Activated naive CD8-positive, alpha-beta T cell treated with anti-CD3 and anti-CD28 coated beads for 36 hours (primary cell): ENCODE data around the gene NSUN5. TPM values are rescaled to one million over a fixed set of nuclear protein-coding genes. Genes with fewer than 3 reads are reported as not detected.
"Not testable (repeated sequence)": the region's sequence is repeated elsewhere in the genome, so short reads cannot be mapped to it uniquely, and the experiment has no call there.

Source experiments
- DNase-seq: peaks from one replicate; pipeline ENCODE4 v3.0.0; 2021
- H3K27ac Mint-ChIP-seq: one replicate; pipeline ENCODE4 v1.8.0; 2022; ENCODE audit warnings: mild to moderate bottlenecking, moderate library complexity, mixed read lengths
- H3K27me3 Mint-ChIP-seq: one replicate; pipeline ENCODE4 v1.8.0; 2022; ENCODE audit warnings: mild to moderate bottlenecking, mixed read lengths
- H3K36me3 Mint-ChIP-seq: one replicate; pipeline ENCODE4 v1.8.0; 2021; ENCODE audit warnings: mild to moderate bottlenecking, mixed read lengths
- H3K4me1 Mint-ChIP-seq: one replicate; pipeline ENCODE4 v1.8.0; 2021; ENCODE audit warnings: mixed read lengths
- H3K4me3 Mint-ChIP-seq: one replicate; pipeline ENCODE4 v1.8.0; 2022; ENCODE audit warnings: mild to moderate bottlenecking, moderate library complexity, mixed read lengths
- H3K9me3 Mint-ChIP-seq: one replicate; pipeline ENCODE4 v1.8.0; 2022; ENCODE audit warnings: mixed read lengths
- total RNA-seq, 2 experiments: library from RNA; stranded (reverse); gene quantifications; one replicate each; pipeline ENCODE4 v1.2.3, GENCODE V29; 2021

Gene NSUN5
- total RNA-seq, 2 experiments from 2014 or later: 67.0 to 67.5 TPM

DNA sequence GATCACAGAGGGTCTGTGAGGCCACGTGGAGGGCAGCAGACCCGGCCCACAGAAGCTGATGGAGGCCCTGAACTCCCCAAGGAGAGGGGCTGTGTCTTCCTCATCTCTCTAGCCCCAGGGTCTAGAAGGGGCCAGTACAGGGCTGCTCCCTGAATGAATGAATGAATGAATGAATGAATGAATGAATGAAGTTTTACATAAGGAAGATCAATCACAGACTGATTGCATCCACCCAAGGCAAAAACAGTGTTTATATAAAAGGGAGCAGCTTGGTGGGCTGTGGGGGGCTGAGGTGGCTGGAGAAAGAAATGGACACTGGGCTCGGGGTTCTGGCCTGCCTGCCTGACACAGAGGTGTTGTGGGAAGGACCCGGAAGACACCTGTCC is 4.9 kb upstream of the NSUN5 start:
- peaks cover 1% of the 10 kb centered on the region for H3K9me3 Mint-ChIP-seq
- no peaks in the 10 kb centered on the region for H3K27me3 Mint-ChIP-seq

DNA sequence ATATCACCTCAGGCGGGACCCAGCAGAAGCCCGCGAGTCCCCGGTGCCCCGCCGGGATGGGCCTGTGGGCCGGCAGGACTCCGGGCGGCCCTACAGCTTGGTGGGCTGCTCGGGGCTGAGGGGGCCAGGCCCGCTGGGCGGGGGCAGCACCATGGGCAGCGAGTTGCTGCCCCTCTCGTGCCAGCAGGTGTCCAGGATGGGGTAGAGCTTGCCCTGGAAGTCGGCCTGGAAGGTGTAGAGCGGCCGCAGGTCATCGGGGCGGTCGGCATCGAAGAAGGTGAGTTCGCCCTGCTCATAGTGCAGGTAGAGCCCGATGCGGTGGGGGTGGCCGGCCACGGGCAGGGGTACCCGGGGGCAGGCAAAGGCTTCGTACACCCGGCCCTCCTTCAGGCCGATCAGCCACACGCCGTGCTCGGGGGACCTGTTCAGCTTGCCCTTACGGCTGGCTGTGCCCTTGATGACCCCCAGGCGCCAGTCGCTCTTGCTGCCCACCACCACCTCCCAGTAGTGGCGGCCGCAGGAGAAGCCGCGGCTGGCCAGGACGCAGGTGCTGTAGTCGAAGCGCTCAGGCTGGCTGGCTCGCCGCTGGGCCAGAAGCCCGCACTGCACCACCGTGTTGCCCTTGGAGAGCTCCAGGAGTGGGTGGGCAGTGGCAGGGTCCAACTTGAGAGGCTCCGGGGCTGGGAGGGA is 4.3 kb upstream of the NSUN5 start:
- H3K27ac Mint-ChIP-seq: no peak overlapping the region
- peaks cover 7% of the 10 kb centered on the region for H3K36me3 Mint-ChIP-seq
- peaks cover 5% of the 10 kb centered on the region for H3K4me1 Mint-ChIP-seq
- no peak for DNase-seq
- H3K9me3 Mint-ChIP-seq: peaks cover 1% of the 10 kb centered on the region
- H3K4me3 Mint-ChIP-seq: no peak overlapping the region
- H3K27me3 Mint-ChIP-seq: no peaks in the 10 kb centered on the region

More for the DNA sequence above, 4.9 kb upstream of the NSUN5 start:
- H3K27ac Mint-ChIP-seq: no peak overlapping the region
- H3K4me1 Mint-ChIP-seq: peaks cover 5% of the 10 kb centered on the region
- H3K36me3 Mint-ChIP-seq: peaks cover 3% of the 10 kb centered on the region
- H3K4me3 Mint-ChIP-seq: no peak overlapping the region
- DNase-seq: no peak

DNA sequence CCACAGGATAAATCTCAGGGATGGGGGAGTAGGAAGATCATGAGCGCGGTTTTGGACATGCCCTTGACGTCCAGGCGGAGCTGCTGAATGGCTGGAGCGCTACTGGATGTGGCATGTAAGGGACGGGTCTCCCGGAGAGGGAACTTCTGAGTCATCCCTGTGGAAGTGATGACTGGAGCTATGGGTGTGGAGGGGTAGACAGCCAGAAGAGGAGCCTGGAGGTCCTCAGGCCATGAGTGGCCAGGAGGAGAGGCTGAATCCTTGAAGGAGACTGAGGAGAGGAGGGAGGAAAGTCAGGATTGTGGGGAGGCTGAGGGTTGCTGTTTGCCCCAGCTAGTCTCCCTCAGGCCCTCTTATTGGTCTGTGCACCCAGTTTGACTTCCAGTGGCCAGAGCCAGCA is 2.8 kb upstream of the NSUN5 start:
- H3K27me3 Mint-ChIP-seq, DNase-seq, H3K9me3 Mint-ChIP-seq, H3K4me3 Mint-ChIP-seq, H3K27ac Mint-ChIP-seq: not testable (repeated sequence)
- Mint-ChIP-seq H3K36me3 (peaks cover 20% of the 10 kb centered on the region), H3K4me1 (peaks cover 17% of the 10 kb centered on the region)

DNA sequence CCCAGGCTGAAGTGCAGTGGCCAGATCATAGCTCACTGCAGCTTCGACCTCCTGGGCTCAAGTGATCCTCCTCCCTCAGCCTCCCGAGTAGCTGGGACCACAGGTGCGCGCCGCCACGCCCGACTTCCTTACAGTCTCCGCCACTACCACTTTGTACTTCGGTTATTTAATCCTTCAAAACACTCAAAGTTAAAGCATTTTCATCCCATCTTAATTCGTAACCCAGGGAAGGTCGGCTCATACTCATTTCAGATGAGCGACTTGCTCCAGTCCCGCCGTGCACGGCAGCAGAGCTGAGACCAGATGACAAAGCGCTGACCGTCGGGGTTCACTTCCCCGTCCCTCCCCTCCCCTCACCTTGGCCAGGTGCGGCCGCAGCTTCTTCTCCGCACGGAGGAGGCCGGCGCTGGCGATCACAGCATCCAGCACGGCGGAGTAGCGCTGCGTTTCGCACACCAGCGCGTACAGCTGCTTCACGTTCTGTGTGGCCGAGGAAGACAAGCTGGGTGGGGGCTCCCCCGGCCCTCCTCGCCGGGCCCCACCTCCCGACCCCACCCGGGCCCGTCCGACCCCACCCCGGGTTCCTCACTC is 457 bp downstream of the NSUN5 start:
- H3K9me3 Mint-ChIP-seq: peaks cover 1% of the 10 kb centered on the region
- H3K27me3 Mint-ChIP-seq: no peaks in the 10 kb centered on the region
- peaks cover 26% of the 10 kb centered on the region for H3K36me3 Mint-ChIP-seq
- peak overlapping the region; percentile 99 for H3K4me3 Mint-ChIP-seq
- peaks cover 17% of the 10 kb centered on the region for H3K4me1 Mint-ChIP-seq
- no peak for DNase-seq
- H3K27ac Mint-ChIP-seq: peak overlapping the region; percentile 97

DNA sequence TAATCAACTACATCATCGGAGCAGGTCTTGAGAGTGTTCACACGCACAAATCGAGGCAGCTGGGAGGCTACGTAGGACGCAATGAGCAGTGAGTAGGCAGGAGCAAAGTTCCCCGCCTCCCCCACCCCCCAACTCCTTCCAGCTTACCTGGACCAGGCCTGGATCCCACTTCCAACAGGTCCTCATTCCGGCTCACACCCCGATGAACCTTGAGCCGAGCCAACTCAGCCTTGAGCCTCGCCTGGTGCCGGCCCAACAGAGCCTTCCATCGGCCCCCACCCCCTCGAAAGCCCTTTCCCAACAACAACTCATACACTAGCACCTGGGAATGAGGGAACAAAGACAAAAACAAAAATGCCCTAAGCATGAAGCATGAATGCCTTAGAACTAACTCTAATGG is 1.2 kb downstream of the NSUN5 start:
- no peak for DNase-seq
- Mint-ChIP-seq H3K4me1 (peaks cover 17% of the 10 kb centered on the region), H3K27me3 (no peaks in the 10 kb centered on the region), H3K4me3 (peak overlapping the region; percentile 99), H3K9me3 (peaks cover 1% of the 10 kb centered on the region), H3K27ac (peak overlapping the region; percentile 86), H3K36me3 (peaks cover 26% of the 10 kb centered on the region)

DNA sequence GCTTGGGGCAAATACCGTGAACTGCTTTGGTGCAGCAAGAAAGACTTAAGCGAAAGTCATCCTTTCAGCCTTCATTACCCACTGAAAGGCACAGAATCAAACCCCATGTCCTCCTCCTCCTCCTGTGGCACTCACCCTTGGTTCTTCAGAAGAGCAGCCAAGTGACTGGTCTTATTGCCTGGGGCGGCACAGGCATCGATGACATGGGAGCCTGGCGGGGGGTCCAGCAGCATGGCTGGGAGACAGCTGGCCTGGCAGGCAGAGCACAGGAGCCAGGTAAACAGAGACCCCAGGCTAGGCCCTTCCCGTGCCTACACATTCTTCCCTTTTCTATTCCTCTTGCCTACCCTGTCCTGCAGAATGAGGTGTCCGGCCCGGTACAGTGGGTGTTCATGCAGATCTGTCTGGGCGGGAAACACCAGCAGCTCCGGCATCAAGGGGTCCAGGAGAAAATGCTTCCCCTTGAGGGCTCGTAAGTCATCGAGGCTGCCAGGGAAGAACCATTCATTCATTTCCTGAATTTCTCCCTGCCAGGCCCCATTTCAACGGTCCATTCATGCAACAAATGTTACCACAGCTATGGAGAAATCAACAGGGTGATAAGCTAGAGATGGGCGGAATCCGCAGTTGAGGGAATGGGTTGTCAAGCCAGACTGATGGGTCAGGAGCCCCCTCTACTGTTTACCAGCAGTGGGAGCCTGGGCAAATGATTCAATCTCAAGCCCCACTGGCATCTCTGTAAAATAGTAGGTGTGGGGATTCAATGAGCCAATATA is 3.8 kb downstream of the NSUN5 start:
- not testable (repeated sequence) for DNase-seq, H3K27me3 Mint-ChIP-seq, H3K27ac Mint-ChIP-seq, H3K9me3 Mint-ChIP-seq, H3K4me3 Mint-ChIP-seq
- peaks cover 17% of the 10 kb centered on the region for H3K4me1 Mint-ChIP-seq
- H3K36me3 Mint-ChIP-seq: peaks cover 26% of the 10 kb centered on the region

DNA sequence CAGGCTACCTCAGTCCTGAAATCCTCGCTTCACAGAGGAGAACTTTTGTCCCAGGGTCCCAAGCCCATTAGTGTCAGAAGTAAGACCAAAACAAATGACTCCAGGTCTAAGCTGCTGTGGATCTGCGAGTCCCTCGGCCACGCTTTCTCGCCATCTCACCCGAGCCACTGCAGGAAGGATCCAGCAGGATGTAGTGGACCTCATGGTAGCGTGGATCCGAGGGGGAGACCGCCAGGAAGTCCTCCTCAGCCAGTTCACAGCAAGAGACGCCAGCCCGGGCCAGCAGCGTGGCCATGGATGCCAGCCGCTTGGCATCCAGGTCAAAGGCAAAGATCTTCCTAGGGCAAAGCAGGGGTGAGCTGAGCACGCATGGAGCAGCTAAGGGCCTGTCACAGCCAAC is 4.6 kb downstream of the NSUN5 start:
- H3K9me3 Mint-ChIP-seq: peaks cover 1% of the 10 kb centered on the region
- H3K4me3 Mint-ChIP-seq: no peak overlapping the region
- H3K36me3 Mint-ChIP-seq: peaks cover 25% of the 10 kb centered on the region
- H3K4me1 Mint-ChIP-seq: peaks cover 13% of the 10 kb centered on the region
- H3K27ac Mint-ChIP-seq: no peak overlapping the region
- no peak for DNase-seq
- no peaks in the 10 kb centered on the region for H3K27me3 Mint-ChIP-seq

DNA sequence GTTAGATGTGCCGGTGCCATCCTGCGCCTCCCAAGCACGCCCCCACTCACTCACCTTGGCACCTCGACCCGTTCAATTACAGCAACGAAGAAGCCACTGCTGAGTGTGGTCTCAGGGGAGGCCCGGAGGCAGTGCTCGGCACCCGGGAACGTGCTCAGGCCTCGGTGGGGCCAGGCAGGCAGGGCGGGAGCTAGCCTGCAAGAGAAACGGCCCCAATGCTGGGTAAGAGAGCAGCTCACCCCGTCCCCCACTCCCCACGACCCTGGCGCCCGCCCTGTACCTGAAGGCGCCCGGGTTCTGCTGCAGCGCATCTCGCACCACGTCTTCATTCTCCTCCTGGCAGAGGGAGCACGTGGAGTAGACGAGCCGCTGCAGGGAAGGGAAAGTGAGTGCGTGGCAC is 5.1 kb downstream of the NSUN5 start:
- no peak for DNase-seq

DNA sequence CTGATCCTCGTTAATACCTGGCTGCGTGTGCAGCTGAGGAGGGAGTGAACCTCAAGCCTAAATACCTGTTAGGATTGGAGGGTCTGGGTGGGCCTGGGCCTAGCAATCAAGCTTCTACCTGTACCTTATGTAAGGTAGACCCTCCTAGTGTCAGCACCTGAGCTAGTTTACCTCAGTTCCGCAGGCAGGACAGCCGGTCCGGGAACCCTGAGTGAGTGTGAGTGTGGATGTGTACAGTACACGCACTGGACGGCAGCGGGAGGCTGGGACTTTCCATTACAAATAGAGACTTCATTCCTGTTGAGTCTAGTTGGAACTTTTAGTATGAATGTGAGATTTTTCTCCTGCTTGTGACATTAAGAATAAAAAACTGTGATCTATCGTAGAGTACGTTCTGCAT is 5.8 kb downstream of the NSUN5 start:
- H3K4me3 Mint-ChIP-seq, H3K27me3 Mint-ChIP-seq, H3K27ac Mint-ChIP-seq: not testable (repeated sequence)

More for the DNA sequence above, 5.1 kb downstream of the NSUN5 start:
- Mint-ChIP-seq H3K36me3 (peaks cover 24% of the 10 kb centered on the region), H3K27ac (no peak overlapping the region), H3K9me3 (no peaks in the 10 kb centered on the region), H3K27me3 (no peaks in the 10 kb centered on the region), H3K4me1 (peaks cover 12% of the 10 kb centered on the region), H3K4me3 (no peak overlapping the region)

DNA sequence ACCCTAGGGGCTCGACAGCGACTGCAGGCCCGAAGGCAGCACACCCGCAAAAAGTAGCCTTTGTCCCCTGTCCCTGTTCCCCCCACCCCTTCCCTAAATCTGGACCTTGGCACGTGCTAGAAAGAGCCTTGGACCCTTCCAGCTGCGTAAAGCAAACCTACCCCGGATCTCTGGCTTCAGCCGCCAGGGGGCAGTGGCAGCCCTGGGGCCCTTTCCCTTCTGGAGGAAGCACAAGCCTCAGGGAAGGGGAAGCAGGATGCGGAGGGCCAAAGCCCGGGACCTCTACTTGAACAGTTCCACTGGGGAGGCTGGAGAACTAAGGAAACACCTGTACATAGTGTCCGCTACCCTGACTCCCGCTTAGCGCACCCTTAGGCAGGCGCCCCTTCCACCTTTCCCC is 7.5 kb downstream of the NSUN5 start:
- H3K4me3 Mint-ChIP-seq, H3K9me3 Mint-ChIP-seq, H3K27ac Mint-ChIP-seq, H3K4me1 Mint-ChIP-seq, H3K36me3 Mint-ChIP-seq, DNase-seq, H3K27me3 Mint-ChIP-seq: not testable (repeated sequence)

More for the DNA sequence above, 5.8 kb downstream of the NSUN5 start:
- Mint-ChIP-seq H3K4me1 (peaks cover 11% of the 10 kb centered on the region), H3K36me3 (peaks cover 18% of the 10 kb centered on the region)
- not testable (repeated sequence) for H3K9me3 Mint-ChIP-seq, DNase-seq

DNA sequence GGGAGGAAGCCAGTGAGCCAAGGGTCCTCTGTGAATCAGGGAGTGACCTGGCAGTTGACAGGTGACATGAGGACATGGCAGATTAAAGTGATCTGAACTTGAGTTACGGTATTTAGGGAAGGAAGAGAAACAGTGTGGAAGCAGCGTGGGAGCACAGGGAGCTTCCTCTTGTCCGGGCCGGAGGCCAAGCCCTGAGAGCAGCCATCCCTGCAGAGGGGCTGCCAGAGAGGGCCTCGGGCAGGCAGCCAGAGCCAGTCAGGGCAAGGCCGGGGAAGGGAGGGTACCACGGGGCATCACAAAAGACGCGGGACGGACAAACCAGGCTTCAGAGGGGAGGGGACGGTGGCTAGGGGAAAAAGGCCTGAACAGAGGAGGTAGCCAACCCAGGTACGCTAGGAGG is 8.8 kb downstream of the NSUN5 start:
- not testable (repeated sequence) for H3K36me3 Mint-ChIP-seq, H3K9me3 Mint-ChIP-seq, H3K27me3 Mint-ChIP-seq, DNase-seq, H3K27ac Mint-ChIP-seq, H3K4me3 Mint-ChIP-seq, H3K4me1 Mint-ChIP-seq

DNA sequence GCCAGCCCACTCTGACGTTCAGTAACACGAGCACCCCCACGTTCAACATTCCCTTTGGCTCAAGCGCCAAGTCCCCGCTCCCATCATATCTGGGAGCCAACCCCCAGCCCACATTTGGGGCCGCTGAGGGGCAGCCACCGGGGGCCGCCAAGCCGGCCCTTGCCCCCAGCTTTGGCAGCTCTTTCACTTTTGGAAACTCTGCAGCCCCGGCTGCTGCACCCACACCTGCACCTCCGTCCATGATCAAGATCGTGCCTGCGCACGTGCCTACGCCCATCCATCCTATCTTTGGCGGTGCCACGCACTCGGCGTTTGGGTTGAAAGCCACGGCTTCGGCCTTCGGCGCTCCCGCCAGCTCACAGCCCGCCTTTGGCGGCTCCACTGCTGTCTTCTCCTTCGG is 10.9 kb downstream of the NSUN5 start:
- H3K27ac Mint-ChIP-seq, H3K9me3 Mint-ChIP-seq, H3K4me1 Mint-ChIP-seq, H3K4me3 Mint-ChIP-seq, H3K27me3 Mint-ChIP-seq, DNase-seq, H3K36me3 Mint-ChIP-seq: not testable (repeated sequence)

DNA sequence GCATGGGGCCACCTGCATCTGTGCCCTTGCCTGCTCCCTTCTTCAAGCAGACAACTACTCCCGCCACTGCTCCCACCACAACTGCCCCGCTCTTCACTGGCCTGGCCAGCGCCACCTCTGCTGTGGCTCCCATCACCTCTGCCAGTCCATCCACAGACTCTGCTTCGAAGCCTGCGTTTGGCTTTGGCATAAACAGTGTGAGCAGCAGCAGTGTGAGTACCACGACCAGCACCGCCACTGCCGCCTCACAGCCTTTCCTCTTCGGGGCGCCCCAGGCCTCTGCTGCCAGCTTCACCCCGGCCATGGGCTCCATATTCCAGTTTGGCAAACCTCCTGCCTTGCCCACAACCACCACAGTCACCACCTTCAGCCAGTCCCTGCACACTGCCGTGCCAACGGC is 11.4 kb downstream of the NSUN5 start:
- not testable (repeated sequence) for DNase-seq, H3K27ac Mint-ChIP-seq, H3K4me1 Mint-ChIP-seq, H3K36me3 Mint-ChIP-seq, H3K4me3 Mint-ChIP-seq, H3K27me3 Mint-ChIP-seq, H3K9me3 Mint-ChIP-seq

DNA sequence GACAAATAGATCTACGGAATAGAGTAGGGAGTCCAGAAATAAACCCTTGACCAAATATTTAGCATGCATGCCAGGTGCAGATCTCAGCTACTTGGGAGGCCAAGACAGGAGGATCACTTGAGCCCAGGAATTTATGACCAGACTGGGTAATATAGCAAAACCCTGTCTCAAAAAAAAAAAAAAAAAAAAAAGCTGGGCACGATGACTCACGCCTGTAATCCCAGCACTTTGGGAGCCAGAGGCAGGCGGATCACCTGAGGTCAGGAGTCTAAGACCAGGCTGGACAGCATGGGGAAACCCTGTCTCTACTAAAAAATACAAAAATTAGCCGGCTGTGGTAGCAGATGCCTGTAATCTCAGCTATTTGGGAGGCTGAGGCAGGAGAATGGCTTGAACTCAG is 31.4 kb downstream of the NSUN5 start:
- not testable (repeated sequence) for DNase-seq, H3K27ac Mint-ChIP-seq, H3K9me3 Mint-ChIP-seq, H3K4me1 Mint-ChIP-seq, H3K27me3 Mint-ChIP-seq, H3K36me3 Mint-ChIP-seq, H3K4me3 Mint-ChIP-seq

DNA sequence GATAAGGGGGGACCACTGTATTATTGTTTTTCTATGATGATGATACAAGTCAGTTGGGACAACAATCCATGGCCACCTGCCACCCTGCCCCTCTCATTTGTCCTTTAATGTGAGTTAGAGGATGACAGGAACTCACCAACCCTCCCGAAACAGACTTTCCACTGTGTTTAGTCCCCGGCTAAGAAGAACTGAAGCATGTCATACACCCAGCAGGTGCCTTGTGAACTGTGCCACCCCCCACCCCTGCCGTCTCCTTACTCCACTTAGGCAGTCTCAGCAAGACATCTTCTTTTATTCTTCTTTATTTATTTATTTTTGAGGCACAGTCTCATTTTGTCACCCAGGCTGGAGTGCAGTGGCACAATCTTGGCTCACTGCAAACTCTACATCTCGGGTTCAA is 40.8 kb downstream of the NSUN5 start:
- not testable (repeated sequence) for DNase-seq, H3K36me3 Mint-ChIP-seq, H3K4me3 Mint-ChIP-seq, H3K9me3 Mint-ChIP-seq, H3K4me1 Mint-ChIP-seq, H3K27me3 Mint-ChIP-seq, H3K27ac Mint-ChIP-seq
